ENCODE measurements around the gene CDK5R1.
"Not testable (repeated sequence)": the region's sequence is repeated elsewhere in the genome, so short reads cannot be mapped to it uniquely, and the experiment has no call there.

Gene CDK5R1

DNA sequence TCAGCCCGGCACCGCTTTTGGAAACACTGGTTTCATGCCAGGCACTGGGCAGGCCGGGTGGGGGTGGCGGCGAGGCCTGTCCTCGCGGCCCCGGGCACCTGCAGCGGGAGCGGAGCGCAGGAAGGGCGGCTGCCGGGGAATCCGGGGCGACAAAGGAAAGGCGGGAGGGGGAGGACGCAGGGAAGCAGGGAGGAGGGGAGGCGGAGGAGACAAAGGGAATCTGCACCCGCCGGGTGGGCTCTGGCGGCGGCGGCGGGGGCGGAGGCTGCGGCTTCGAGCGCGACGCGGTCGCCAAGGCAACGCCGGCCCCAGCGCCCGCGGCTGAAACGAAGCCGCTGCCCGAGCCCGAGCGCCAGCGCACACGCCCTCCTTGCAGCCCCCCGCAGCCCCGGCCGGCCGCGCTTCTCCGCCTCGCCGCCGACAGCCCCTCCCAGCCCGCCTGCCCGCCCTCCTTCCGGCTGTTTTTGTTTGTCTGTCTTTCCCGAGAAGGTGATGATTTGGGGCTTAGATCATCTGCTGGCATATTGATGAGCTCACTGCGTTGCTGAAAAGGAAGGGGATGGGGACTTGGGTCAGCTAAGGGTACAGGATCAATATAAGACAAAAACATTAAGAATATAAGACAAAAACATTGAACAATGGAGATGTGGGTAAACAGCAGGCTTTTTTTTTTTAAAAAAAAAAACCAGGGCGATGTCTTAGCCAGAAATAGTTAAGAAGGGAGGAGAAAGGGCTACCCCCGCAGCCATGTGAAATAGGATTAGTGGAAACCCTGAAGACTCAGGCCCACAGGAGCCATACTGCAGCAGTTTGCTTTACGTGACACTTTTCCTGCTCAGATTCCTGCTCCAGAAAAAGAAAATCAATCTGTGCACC, 32.7 kb downstream of the CDK5R1 start:
- no peak for DNase-seq

GRCh38 chr17:32520104-32520701, 33.4 kb downstream of the CDK5R1 start:
- DNase-seq = peak; percentile 45

GRCh38 chr17:32520737-32521404, 34.1 kb downstream of the CDK5R1 start:
- DNase-seq = no peak

- DNase-seq = no peak
Measured at GRCh38 chr17:32523017-32523680, 36.4 kb downstream of the CDK5R1 start.

- DNase-seq = no peak
Measured at GRCh38 chr17:32523827-32524552, 37.2 kb downstream of the CDK5R1 start.

DNA sequence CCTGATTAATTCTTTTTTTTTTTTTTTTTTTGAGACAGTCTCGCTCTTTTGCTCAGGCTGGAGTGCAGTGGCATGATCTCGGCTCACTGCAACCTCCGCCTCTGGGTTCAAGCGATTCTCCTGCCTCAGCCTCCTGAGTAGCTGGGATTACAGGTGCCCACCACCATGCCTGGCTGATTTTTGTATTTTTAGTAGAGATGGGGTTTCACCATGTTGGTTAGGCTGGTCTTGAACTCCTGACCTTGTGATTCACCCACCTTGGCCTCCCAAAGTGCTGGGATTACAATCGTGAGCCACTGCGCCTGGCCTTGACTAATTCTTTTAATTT, 37.7 kb downstream of the CDK5R1 start:
- not testable (repeated sequence) for DNase-seq

GRCh38 chr17:32525122-32525521, 38.3 kb downstream of the CDK5R1 start:
- no peak for DNase-seq

DNA sequence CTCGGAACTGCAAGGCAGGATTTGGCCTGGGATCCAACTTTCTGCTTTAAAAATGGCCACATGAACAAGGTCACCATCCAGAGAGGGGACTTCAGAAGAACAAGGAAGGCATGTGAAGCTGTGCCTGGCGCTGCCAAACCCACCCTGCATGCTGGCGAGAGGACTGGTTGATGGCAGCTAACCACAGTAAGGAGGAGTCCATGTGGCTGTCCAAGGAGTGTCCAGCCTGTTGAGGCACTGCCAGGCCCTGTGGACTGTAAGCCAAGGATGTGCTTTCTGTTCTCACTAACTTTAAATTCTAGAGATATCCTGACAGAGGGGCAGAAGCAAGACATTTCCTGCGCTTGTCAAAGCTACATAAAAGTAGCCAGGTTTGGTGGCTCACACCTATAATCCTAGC, 40.4 kb downstream of the CDK5R1 start:
- no peak for DNase-seq

DNA sequence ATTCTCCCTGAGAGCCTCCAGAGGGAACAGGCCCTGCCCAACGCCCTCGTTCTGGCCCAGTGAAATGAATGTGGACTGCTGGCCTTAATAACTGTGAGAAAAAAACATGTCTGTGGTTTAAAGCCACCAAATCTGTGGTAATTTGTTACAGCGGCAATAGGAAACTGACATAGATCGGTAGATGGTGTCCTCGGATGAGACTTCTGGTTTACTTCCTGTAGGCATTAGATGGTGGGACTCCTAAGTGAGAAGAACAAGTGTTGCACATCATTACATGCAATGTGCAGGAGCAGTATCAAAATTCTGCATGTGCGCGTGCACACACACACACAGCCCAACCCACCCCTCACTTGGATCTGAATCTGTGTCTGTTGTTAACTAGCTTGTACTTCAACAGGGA, 42.0 kb downstream of the CDK5R1 start:
- no peak for DNase-seq

DNA sequence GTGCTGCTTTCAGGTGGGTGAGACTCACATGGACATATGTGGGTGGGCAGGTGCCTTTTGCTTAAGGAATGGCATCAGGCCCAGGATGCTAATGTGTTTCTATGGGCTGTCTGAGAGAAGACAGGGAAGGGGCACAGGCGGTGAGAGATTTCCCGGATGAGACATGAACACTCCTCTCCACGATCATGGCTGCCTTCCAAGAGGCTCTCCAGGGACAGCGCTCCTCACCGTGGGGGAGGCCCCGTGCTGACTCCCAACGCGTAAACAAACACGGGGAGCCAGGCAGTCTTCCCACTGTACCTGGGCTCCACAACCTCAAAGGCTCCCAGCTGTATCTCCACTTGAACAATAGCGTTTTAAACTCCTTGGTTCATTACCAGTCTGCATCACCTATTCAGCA, 42.8 kb downstream of the CDK5R1 start:
- DNase-seq = no peak

- DNase-seq = no peak
Measured at GRCh38 chr17:32533296-32533695, 46.5 kb downstream of the CDK5R1 start.

- peak; percentile 19 for DNase-seq
Measured at GRCh38 chr17:32536736-32537643, 50.2 kb downstream of the CDK5R1 start.

All from suppressor macrophage treated with lipopolysaccharide for 4 hours (primary cell).